Amniotic epithelial cell (primary cell): ENCODE measurements around the gene ZNF526.
"Not testable (repeated sequence)": the region's sequence is repeated elsewhere in the genome, so short reads cannot be mapped to it uniquely, and the experiment has no call there.

Source experiments
- DNase-seq: peaks from one replicate; pipeline ENCODE4 v3.0.0-alpha.2; 2010; ENCODE audit warnings: low read depth

Gene ZNF526

DNA sequence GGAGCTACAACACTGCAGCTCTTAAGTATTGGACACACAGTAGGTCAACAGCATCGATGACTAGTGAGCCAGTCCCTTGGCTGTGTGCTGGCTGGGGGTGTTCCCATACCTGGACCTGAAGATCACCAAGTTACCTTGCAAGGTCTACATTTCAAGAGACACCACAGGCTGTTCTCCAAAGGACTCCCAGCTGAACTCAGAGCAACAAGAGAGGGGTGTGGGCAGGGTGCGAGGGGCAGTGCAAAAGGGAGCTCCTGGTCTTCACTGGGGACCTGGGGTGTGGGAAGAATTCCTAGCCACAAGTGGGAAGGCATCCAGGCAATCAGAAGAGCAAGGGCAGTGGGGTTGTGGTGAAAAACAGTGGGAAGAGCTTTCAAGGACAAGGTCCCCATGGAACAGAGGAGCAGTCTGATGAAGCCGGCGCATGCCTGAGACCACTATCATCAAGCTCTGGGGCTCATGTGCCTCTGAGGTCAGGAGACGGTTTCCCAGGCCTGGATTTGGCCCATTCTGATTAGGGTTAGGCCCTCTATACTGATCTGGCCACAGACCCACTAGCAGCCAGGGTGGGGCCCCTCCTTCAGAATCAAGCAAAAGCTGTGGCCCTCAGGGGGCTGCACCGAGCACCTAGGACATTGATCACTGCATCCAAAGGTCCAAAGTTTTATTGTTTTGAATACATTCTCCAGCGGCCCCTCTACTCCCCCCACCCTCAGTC is 27.0 kb downstream of the ZNF526 start:
- peak; percentile 74 for DNase-seq

- DNase-seq, result no peak
Measured at GRCh38 chr19:42247640-42248199, 27.6 kb downstream of the ZNF526 start.

GRCh38 chr19:42248270-42249148 is 28.4 kb downstream of the ZNF526 start:
- no peak for DNase-seq

DNA sequence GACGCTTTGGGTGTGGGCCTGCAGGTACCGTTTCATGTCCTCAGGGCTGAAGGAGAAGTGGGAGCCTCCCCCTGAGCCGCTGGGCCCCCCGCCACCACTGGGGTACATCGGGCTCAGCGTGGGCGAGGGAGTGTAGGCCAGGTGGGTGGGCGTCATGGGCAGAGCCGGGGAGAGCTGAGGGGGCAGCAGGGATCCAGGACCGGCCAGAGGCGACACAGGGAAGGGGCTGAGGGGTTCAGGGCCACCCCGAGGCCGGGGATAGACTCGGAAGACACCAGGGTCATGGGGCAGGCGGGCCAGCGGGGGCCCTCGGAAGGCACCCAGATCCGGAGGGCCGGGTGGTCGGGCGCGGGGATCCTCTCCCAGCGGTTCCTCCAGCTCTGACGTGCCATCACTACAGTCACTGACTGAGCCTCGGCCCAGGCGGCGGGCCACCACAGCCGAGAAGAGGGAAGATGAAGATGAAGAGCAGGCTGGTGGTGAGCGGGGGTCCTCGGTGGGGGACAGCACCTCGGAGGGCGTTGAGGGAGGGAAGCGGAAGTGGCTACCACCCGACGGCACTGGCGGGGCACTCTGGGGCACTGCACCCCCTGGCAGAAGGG is 29.1 kb downstream of the ZNF526 start:
- no peak for DNase-seq

DNA sequence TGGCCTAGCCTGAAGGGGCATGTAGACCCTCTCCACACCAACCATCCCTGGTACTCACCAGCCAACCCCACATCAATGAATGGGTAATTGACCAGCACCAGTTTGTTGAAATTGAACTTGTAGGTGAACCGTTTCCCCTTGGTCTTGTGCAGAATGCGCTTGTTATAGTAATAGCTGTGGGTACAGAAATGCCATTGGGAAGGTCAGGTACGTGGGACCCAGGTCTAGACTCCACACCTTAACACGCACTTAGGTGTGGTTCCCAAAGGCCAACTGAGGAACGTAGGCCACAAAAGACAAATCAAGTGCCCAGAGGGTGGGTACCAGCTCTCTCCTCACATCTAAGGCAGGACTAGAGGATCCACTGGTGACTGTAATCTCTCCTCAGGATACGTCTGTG is 29.7 kb downstream of the ZNF526 start:
- DNase-seq, result no peak

- no peak for DNase-seq
Measured at GRCh38 chr19:42250183-42250665, 30.1 kb downstream of the ZNF526 start.

DNA sequence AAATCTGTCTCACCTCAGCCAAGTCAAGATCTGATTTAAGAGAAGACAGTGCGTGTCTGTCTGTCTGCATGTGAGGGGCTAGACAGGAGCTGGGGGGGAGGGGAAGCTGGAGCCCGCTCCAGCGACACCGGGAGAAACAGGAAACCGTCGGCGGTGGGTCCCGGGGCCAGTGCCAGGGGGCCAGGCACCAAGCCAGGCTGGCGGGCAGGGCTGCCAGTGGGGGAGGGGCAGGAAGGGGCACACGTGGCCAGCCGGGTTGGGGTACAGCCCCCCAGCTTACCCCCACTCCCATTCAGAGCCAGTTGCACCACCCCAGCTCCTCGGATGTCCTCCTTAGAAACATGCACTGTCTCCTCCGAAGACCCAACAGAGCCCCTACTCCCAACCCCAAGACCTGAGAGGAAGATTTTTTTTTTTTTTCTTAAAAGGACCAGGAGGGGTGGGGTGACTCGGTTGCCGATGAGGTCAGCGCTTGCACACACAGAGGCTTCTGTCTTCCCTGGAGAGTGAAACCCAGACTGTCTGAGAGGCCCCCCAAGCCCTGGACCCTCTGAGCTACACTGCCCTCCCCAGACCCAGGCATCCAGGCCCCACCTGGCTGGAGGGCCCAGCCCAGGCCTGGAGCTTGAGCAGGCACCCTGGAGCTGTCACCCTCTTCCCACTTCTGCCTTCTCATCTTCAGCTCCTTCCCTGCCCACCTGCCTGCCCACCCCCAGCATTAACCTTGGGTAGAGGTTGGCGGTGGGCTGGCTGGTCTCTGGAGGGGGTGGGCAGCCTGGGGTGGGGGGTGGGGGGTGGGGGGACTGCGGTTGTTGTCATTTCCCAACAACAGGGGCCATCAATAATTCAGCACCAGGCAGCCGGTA is 30.8 kb downstream of the ZNF526 start:
- DNase-seq, result peak; percentile 43

DNA sequence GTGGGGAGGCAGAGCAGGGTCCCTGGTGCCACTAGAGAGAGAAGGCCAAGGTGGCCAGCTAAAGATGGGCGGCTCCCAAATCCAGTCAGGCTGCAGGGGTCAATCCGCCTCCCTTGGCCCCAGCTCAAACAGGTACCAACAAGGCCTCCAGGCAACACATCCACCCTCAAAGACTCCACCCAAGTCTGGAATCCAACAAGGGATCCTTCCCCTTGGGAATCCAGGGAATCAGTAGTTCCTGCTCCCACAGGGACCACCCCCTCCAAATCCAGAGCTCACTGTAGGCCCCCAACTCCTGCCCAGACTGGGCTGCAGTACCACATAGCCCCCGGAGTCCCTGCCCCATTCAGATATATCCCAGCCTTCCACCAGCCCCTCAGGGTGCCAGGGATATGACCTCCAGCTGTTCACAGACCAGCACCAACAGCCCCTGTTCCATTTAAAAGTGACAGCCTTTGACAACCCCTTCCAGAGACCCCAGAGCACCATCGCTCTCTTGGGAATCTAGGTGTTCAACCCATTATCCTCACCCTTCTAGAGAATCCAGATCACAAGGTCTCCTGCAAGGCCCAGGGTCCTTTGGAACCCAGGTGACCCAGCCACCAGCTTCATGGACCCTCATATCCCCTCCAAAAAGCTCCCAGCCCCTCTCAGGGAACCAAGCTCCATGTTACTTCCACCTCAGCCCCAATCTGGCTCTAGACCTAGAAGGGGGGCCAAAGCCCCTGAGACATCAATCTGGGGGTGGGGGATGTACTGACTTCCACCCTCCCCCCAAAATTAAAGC is 31.7 kb downstream of the ZNF526 start:
- DNase-seq, result no peak

DNA sequence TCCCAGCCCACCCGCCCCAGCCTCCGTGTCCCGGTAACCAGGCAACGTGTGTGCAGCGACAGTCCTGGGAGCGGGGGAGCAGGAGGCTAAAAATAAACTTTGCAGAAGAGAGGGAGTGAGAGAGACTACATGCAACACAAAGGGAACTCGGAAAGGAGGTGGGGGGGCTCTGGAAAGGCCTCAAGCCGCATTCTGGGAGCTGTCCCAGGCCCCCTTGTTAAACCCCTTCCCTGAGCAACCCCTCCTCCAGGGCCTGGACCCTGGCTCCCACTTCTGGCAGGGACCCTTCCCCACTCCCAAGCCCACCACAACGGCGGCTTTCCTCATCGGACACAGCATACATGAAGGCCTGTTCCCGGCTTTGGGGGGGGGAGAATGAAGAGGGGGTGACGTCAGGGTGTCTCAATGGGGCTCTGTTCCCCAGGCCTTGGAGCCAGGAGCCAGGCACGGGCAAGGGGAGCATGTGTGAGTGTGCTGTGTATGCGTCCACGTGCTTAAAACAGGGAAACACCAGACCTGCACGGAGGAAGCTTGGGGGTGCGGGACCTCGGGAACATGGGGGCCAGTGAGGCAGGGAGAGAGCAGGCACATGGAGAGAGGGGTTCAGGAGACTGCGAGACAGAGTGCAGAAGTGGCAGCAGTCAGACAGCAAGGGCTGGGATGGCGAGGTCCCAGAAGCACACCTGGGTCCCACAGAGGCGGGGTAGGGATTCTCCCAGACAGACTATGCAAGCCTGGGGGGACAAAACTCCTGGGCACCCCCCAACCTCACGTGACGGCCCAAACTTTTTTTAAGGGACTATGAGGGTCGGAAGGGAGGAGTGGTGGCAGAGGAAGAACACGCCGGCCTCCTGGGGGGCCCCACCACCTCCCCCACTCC is 32.5 kb downstream of the ZNF526 start:
- DNase-seq, result peak; percentile 65

DNA sequence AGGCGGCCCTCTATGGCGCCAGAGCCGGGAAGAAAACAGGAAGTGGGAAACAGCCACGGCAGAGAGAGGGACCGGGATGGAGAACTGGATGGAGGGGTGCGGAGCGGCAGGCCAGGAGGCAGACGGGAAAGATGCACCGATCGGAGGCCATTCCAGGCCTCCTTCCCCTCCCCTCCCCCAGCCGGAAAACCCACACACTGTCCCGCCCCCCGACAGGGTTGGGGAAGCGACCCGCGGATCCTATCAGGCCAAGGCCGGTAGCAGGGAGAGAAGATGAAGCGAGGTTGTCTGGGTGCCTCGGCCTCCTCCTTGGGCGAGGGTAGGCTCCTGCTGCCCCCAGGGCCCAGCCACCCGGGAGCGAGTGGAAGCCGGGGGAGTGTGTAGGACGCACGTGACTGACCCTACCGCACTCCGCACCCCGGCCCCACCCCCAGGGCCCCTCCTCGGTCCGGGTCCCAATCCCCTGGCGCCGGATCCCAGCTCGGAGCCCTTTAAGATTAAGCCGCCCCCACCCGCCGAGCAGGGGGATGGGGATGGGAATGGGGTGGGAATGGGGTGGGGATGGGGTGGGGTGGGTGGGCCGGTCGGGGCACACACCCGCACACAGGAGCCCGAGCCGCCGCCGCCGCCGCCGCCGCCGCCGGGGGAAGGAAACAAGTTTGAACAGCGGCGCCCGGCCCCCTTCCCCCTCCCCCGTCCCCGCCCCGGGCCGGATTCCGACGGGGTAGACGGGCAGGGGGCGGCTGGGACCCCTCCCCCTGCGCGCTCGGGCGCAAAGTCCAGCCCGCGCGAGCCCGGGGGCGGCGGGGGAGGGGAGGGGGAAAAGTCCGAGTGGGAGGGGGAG is 33.4 kb downstream of the ZNF526 start:
- DNase-seq, result peak; percentile 44

DNA sequence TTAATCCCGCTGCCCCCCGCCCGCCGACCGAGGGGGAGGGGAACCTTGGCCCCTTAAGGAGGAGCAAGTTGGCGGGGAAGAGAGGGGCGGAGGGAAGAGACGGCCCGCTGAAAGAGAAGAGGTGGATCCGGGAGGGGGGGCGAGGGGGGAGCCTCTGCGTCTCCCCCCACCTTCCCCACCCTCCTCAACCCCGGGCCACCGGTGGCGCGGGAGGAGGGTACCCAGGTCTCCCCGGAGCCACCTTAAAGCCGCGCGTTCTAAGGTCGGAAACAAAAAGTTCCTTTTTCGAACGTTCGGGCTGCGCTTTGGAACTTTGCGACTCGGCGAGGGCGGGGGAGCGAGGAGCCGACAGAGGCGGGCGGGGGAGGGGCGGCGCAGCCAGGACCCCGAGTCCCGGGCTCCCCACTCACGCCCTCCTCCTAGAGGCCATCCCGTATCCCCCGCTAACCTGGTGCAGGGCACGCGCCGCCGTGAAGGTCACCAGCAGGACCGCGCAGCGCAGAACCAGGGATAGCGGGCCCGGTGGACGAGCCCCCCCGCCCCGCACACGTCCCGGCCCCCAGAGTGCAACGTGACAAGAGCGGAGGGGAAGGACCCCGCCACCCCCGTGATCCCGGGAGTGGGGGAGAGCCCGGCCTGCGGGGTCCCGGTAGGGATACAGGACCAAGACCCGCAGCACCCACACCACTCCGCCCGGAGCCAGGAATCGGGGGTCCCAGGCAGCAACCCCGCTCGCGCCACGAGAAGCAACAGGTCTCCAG is 34.2 kb downstream of the ZNF526 start:
- peak; percentile 51 for DNase-seq

DNA sequence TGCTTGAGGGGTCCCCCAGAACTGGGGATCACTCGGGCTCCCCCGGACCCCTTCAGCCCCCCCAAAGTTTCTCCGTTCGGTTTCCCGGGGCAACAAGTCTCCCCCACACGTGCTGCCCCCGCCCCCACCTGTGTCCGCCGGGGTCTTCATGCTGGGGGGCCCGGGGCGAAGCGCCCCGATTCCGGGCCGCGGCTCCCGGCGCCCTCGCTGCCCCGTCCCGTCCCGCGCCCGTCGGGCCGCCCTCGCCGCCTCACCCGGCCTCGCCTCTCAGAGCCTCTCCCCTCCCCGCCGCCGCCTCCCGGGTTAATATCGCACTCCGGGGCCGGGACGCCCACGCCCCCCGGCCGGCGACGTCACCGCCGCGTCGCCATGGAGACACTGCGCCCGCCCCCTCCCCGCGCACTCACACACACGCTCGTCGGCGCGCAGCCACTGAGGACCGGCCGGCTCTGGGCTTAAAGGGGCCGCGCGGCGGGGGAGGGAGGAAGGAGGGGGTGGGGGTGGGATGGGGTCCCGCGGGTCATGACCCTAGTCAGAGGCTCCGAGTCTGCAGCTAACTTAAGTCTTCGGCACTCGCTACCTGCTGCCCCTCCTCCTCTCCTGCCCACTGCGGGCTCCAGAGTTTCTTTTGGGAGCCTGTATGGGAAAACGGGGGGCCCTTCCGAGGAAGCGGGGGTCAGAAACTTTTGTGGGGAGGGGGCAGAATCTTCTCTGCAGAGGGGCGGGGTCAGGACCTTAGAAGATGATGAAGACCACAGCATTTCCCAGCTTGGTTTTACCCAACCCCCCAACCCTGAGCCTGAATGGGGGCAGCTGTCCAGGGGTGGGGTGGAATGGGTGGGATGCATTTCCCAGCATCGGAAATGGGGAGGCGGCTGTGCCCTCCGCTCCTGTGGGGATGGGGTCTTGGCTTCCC is 35.0 kb downstream of the ZNF526 start, which contains the start of gene ERF:
ERF (minus strand) TSS at position 279 of the 916 bp plus-strand sequence; CDS start at position 150, 129 bp downstream.
- peak; percentile 79 for DNase-seq

DNA sequence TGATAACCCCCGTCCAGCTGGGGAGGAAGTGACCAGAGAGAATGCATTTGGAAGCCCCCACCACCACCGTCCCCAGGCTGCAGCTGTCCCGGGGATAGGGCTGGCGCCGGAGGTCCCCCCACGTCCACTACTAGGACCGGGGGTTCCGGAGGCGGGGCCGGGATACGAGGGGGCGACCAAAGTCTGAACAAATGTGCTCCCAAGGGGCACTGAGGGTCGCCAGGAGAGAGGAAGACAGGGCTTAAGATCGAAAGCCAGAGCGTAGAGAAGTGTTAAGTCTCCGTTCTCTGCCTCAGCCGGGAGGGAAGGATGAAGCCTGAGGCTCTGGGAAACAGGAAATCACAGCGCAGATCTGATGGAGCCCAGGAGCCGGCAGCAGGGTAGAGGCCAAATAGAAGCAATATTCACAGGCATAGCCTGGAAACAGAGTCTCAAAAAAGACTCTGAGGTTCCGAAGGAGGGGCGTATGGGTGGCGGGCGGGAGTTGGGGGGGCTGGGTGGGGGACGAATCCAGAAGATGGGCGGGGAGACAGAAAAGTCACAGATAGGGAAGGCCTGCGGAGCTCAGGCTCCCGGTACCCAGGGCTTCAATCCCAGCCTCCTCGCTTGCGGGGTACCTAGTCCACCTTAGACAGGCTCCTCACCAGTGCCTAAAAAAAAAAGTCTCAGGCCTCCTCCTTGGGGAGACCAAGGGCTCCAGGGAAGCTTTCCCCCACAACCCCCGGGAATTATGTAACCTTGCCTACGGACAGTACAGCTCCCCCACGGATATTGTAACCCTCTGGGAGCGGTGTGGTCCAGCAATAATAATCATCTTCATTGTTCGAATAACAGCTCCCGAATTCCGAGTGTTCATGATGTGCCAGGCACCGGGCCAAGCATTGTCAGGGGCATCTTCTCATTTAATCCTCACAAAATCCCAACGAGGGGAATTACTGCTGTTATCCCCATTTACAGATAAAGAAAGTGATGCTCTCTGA is 35.9 kb downstream of the ZNF526 start:
- DNase-seq, result peak; percentile 52

DNA sequence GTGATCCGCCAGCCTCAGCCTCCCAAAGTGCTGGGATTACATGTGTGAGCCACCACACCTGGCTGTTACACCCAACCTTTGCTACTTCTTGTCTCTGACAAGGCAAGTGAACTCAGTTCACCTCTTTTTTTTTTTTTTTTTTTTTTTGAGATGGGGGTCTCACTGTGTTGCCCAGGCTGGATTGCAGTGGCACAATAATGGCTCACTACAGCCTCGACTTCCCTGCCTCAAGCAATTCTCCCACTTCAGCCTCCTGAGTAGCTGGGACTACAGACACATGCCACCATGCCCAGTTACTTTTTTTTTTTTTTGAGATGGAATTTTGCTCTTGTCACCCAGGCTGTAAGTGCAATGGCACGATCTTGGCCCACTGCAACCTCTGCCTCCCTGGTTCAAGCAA is 37.7 kb downstream of the ZNF526 start:
- DNase-seq, result not testable (repeated sequence)

DNA sequence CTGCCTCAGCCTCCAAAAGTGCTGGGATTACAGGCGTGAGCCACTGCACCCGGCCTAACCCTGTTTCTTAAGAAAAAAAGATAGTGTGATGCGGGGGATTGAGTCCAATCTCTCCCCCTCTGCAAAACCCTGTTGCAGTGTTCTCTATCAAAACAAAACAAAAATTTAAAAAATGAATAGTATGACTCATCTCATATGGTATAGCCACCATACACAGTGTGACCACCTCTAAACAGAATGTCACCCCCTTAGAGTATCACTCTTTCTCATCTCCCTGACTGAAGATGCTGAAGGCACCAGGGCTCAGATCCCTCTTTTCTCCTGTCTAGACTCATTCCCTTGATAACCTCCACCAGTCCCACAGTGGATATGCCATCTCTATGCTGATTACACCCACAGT is 41.7 kb downstream of the ZNF526 start:
- DNase-seq, result no peak
